GM12878 (cell line): ENCODE results near the gene IL22RA2. TPM values are rescaled to one million over a fixed set of nuclear protein-coding genes. Genes with fewer than 3 reads are reported as not detected.
A peak's percentile ranks its signal among the peaks of the same experiment; 100 is the strongest.

Experiments used
- ATAC-seq: fragments of 200-7000 bp; cut with Tn5 transposase; 3 replicates; pipeline ENCODE4 v1.9.1; 2020; ENCODE audit warnings: mild to moderate bottlenecking, moderate library complexity
- BruUV-seq: library from RNA; stranded (reverse); fragments of 400-500 nt; replicated peaks from 2 replicates; lab custom pipeline; 2021; lab: Mats Ljungman, UMichigan
- CTCF ChIA-PET: fragments of 300-600 bp; sonication (Branson Sonifier 250); formaldehyde crosslinking; extraction: SDS; loops from one replicate; lab custom pipeline; 2021; ENCODE audit warnings: inconsistent platforms; lab: Yijun Ruan, JAX
- POLR2A ChIA-PET: fragments of 350-600 bp; formaldehyde crosslinking; extraction: SDS; loops from one replicate; lab custom pipeline; 2021; ENCODE audit warnings: inconsistent platforms; lab: Charles Lee
- RAD21 ChIA-PET: fragments of 300-600 bp; sonication (Branson Sonifier 250); formaldehyde crosslinking; loops from one replicate; lab custom pipeline; 2023; ENCODE audit warnings: antibody characterized with exemption; ENCODE audit not compliant: unreplicated experiment; lab: Charles Lee
- SMC1A ChIA-PET: fragments of 300-600 bp; sonication (Branson Sonifier 250); formaldehyde crosslinking; loops from one replicate; lab custom pipeline; 2023; ENCODE audit not compliant: unreplicated experiment, uncharacterized antibody; lab: Charles Lee
- DNase-seq: peaks from one replicate; pipeline ENCODE4 v3.0.0-alpha.2; 2011; ENCODE audit warnings: low read depth, low spot score
- FAIRE-seq: peaks from 3 replicates; lab custom pipeline; 2011; peaks lifted over from hg19 to GRCh38; lab: Jason Lieb, UNC
- H2AFZ ChIP-seq: 2 replicates; pipeline ENCODE4 v1.6.0; 2011; ENCODE audit warnings: low read depth, low read length, control low read depth; ENCODE audit not compliant: control insufficient read depth
- H3K27ac ChIP-seq: 2 replicates; pipeline ENCODE4 v1.5.1; 2011; ENCODE audit warnings: control low read depth; ENCODE audit not compliant: control insufficient read depth, insufficient read depth
- H3K27me3 ChIP-seq, 2 experiments: replicated peaks in 1 of 2; 2 replicates each; pipeline versions ENCODE4 v1.6.0 to v1.6.1; 2011; ENCODE audit warnings: low read length in 1 of 2; ENCODE audit not compliant: control insufficient read depth in 2 of 2, insufficient read depth in 2 of 2
- H3K36me3 ChIP-seq, 2 experiments: 2 replicates each; pipeline ENCODE4 v1.5.1; 2011; ENCODE audit warnings: low read length in 1 of 2; ENCODE audit not compliant: control insufficient read depth in 2 of 2, insufficient read depth in 2 of 2
- H3K4me1 ChIP-seq: 2 replicates; pipeline ENCODE4 v1.6.1; 2011; ENCODE audit warnings: mild to moderate bottlenecking, low read length, moderate library complexity, mixed read lengths; ENCODE audit not compliant: control insufficient read depth, insufficient read depth
- H3K4me2 ChIP-seq: 2 replicates; pipeline ENCODE4 v1.6.0; 2011; ENCODE audit warnings: control low read depth; ENCODE audit not compliant: control insufficient read depth, insufficient read depth
- H3K4me3 ChIP-seq: fragments of 200-600 bp; sonication (generic); 2 replicates; pipeline ENCODE4 v1.5.1; 2016
- H3K79me2 ChIP-seq: 2 replicates; pipeline ENCODE4 v1.6.0; 2011; ENCODE audit warnings: low read length; ENCODE audit not compliant: control insufficient read depth, insufficient read depth
- H3K9ac ChIP-seq: 2 replicates; pipeline ENCODE4 v1.8.0; 2011; ENCODE audit warnings: low read length, control low read depth, mixed read lengths; ENCODE audit not compliant: control insufficient read depth, insufficient read depth
- H3K9me3 ChIP-seq: replicated peaks from 3 replicates; pipeline ENCODE4 v1.5.1; 2011; ENCODE audit warnings: mild to moderate bottlenecking, low read length; ENCODE audit not compliant: control insufficient read depth, insufficient read depth
- H4K20me1 ChIP-seq: 2 replicates; pipeline ENCODE4 v1.6.0; 2011; ENCODE audit not compliant: control insufficient read depth, insufficient read depth
- EZH2 ChIP-seq: IDR thresholded peaks from 2 replicates; pipeline ENCODE4 v1.6.1; 2012; ENCODE audit warnings: low read depth, mild to moderate bottlenecking, control low read depth, inconsistent platforms, low read length, borderline replicate concordance; ENCODE audit not compliant: control insufficient read depth
- HCFC1 ChIP-seq: fragments of 150-350 bp; IDR thresholded peaks from 2 replicates; pipeline ENCODE4 v1.6.1; 2014; ENCODE audit warnings: low read length
- MLLT1 ChIP-seq: fragments of 450-650 bp; IDR thresholded peaks from 2 replicates; pipeline ENCODE4 v1.6.1; 2016; ENCODE audit warnings: mild to moderate bottlenecking
- MXI1 ChIP-seq: fragments of 150-350 bp; IDR thresholded peaks from 2 replicates; pipeline ENCODE4 v1.6.1; 2011; ENCODE audit warnings: low read depth, mild to moderate bottlenecking, inconsistent platforms, low read length, improper control_type of control experiment
- NBN ChIP-seq: fragments of 450-650 bp; IDR thresholded peaks from 2 replicates; pipeline ENCODE4 v1.6.1; 2016
- NKRF ChIP-seq: fragments of 450-650 bp; conservative IDR thresholded peaks from 2 replicates; pipeline ENCODE4 v1.6.1; 2017; ENCODE audit warnings: mild to moderate bottlenecking, moderate library complexity
- POLR2A ChIP-seq: IDR thresholded peaks from 2 replicates; pipeline ENCODE4 v1.6.1; 2011; ENCODE audit warnings: low read depth, mild to moderate bottlenecking, low read length
- PRDM15 ChIP-seq: fragments of 450-650 bp; formaldehyde crosslinking; IDR thresholded peaks from 2 replicates; pipeline ENCODE4 v1.4.0; 2020; ENCODE audit warnings: mild to moderate bottlenecking, moderate library complexity
- RUNX3 ChIP-seq: IDR thresholded peaks from 2 replicates; pipeline ENCODE4 v1.6.1; 2012; ENCODE audit warnings: low read length, inconsistent platforms
- SIN3A ChIP-seq: IDR thresholded peaks from 2 replicates; pipeline ENCODE4 v1.6.1; 2012; ENCODE audit warnings: low read depth, low read length, improper control_type of control experiment
- SMAD5 ChIP-seq: IDR thresholded peaks from 2 replicates; pipeline ENCODE4 v1.6.1; 2016; ENCODE audit warnings: antibody characterized with exemption, low read depth
- SPI1 ChIP-seq: IDR thresholded peaks from 2 replicates; pipeline ENCODE4 v1.6.1; 2011; ENCODE audit warnings: low read depth, mild to moderate bottlenecking, low read length, moderate library complexity, borderline replicate concordance; ENCODE audit not compliant: insufficient read depth
- ZNF207 ChIP-seq: fragments of 450-650 bp; IDR thresholded peaks from 2 replicates; pipeline ENCODE4 v1.6.1; 2014; ENCODE audit warnings: antibody characterized with exemption, mild to moderate bottlenecking, borderline replicate concordance
- ZNF274 ChIP-seq: IDR thresholded peaks from one replicate; pipeline ENCODE4 v1.8.0; 2011; ENCODE audit not compliant: insufficient read length, insufficient read depth
- WGBS: methylation state at CpG from one replicate; pipeline ENCODE4 v1.1.6; 2016; ENCODE audit warnings: low lambda C conversion rate; ENCODE audit not compliant: insufficient replicate concordance, insufficient coverage; ENCODE audit errors: missing lambda C conversion rate; 5-methylcytosine and 5-hydroxymethylcytosine counted together
- in situ Hi-C: fragments of 300-500 bp; cut with MboI; formaldehyde crosslinking; loops from 9 replicates; pipeline ENCODE4 v1.14.3; 2018; ENCODE audit warnings: mixed read lengths
- intact Hi-C: fragments of 100-400 bp; cut with micrococcal nuclease; formaldehyde crosslinking; loops from one replicate; pipeline ENCODE4 v1.14.2; 2022; ENCODE audit not compliant: unreplicated experiment
- polyA plus RNA-seq, 11 experiments: library from polyadenylated mRNA; depleted of rRNA in 4 of 11; unstranded in 6 of 11; stranded (reverse) in 5 of 11; fragments of >200 nt; fragmentation: Nextera tagmentation in 4 of 11; fragmentation: Illumina TruSeq in 1 of 11; extraction: Ambion mirVana in 4 of 11; extraction: Trizol in 1 of 11; gene quantifications; 1 replicate in 1 of 11; 2 replicates in 10 of 11; pipeline versions ENCODE4 v1.2.1 to v1.2.3, GENCODE V29; 2011 to 2016; ENCODE audit warnings: inconsistent platforms in 2 of 11, missing spikeins in 2 of 11, low read depth in 1 of 11
- total RNA-seq, 4 experiments: library from RNA; depleted of rRNA in 3 of 4; stranded (reverse); fragments of >200 nt in 3 of 4; fragmentation: Illumina TruSeq in 1 of 4; extraction: Trizol in 1 of 4; gene quantifications; 2 replicates each; pipeline versions ENCODE4 v1.2.1 to v1.2.3, GENCODE V29; 2013 to 2021

The IL22RA2 gene
- total and polyA plus RNA-seq, 10 of the 15 experiments (the other 5 are each of a cell fraction or from before 2014, with no cell fraction given), result 0.05 to 0.22 (median 0.09) TPM; not detected in 3

GRCh38 chr6:137217801-137218472, 44.5 kb upstream of the IL22RA2 start:
- peaks cover 5% of the 10 kb centered on the region; the same call in 2 of the 3 replicates for H3K9me3 ChIP-seq
- H3K4me1 ChIP-seq, result peaks cover 7% of the 10 kb centered on the region; the same call in 1 of the 2 replicates
- BruUV-seq, result TSS peak; percentile 63
- no peaks in the 10 kb centered on the region for H4K20me1 ChIP-seq
- no peaks in the 10 kb centered on the region for H3K27me3 ChIP-seq
- H3K4me3 ChIP-seq, result peak overlapping the region; percentile 91
- no peak overlapping the region for H2AFZ ChIP-seq
- FAIRE-seq (no peak), DNase-seq (no peak), ATAC-seq (peak; percentile 24)
- WGBS, result 1% methylated on average over 12 of the region's 12 CpGs
- CTCF ChIA-PET, result interaction anchor here (0.5 to 3.1 kb wide), 15 partner anchors 10 to 420 kb away, joined by 3 to 18 read pairs (median 4); no protein-coding TSS in a partner anchor
- H3K79me2 ChIP-seq, result peaks cover 70% of the 10 kb centered on the region
- peak overlapping the region; percentile 94 for H3K27ac ChIP-seq
- peak overlapping the region; percentile 78 for H3K4me2 ChIP-seq
- POLR2A ChIA-PET, result interaction anchor here (0.6 to 4.9 kb wide), 22 partner anchors 7 to 745 kb away, joined by 3 to 37 read pairs (median 4); no protein-coding TSS in a partner anchor
- SMC1A ChIA-PET, result interaction anchor here (0.8 to 7.9 kb wide), 26 partner anchors 8 to 758 kb away, joined by 3 to 89 read pairs (median 6); no protein-coding TSS in a partner anchor
- in situ Hi-C loops, result loop anchor here (5.0 kb wide), 1 partner anchor 116 kb away; no protein-coding TSS in a partner anchor
- intact Hi-C loops, result loop anchor here (1.0 to 2.0 kb wide), 6 partner anchors 45 to 123 kb away; no protein-coding TSS in a partner anchor
- RAD21 ChIA-PET, result interaction anchor here (0.8 to 8.0 kb wide), 23 partner anchors 10 to 141 kb away, joined by 3 to 68 read pairs (median 7); partner anchors contain the start of gene IL22RA2
- H3K9ac ChIP-seq, result peak overlapping the region; percentile 86
- H3K36me3 ChIP-seq, result peaks cover 0 to 11% of the 10 kb centered on the region in 2 experiments; a peak in 2 of 4 replicates
- TF ChIP-seq ZNF274 (no peak), POLR2A (no peak), EZH2 (0 out of 2 replicates have a peak, but pooled peaks have one; percentile 26), NBN (no peak), NKRF (no peak; the same call in 1 of the 2 replicates), ZNF207 (no peak), SPI1 (peak; percentile 70; the same call in 1 of the 2 replicates), HCFC1 (0 out of 2 replicates have a peak, but pooled peaks have one; percentile 6), SMAD5 (0 out of 2 replicates have a peak, but pooled peaks have one; percentile 42), PRDM15 (CRISPR knock-in tag) (no peak), SIN3A (no peak; the same call in 1 of the 2 replicates), MLLT1 (peak; percentile 84), RUNX3 (peak; percentile 70), MXI1 (peak; percentile 47; the same call in 1 of the 2 replicates)
